OCI-LY3 (cell line): ENCODE measurements around the gene GMEB2.

Experiments
- CTCF ChIP-seq: fragments of 200-600, 300-600 bp; sonication (generic); IDR thresholded peaks from 2 replicates; pipeline ENCODE4 v1.5.1; 2014; ENCODE audit warnings: antibody characterized with exemption, low read length, low read depth
- EZH2phosphoT487 ChIP-seq: fragments of 200-600 bp; shearing (Covaris generic); IDR thresholded peaks from 2 replicates; pipeline ENCODE4 v1.6.1; 2018; ENCODE audit warnings: antibody characterized with exemption, mixed run types, low read depth

GRCh38 chr20:63636752-63637628 lies 10.1 kb upstream of the GMEB2 start:
- no peak for TF ChIP-seq CTCF
- no peak for TF ChIP-seq EZH2phosphoT487
